SU-DHL-6 (cell line): Measurements from ENCODE around the gene RAB27B.
"Not testable (repeated sequence)": the region's sequence is repeated elsewhere in the genome, so short reads cannot be mapped to it uniquely, and the experiment has no call there.

Experiments used
- H2AFZ ChIP-seq: fragments of 200-600 bp; sonication (generic); 2 replicates; pipeline ENCODE4 v1.6.1; 2014; ENCODE audit warnings: low read depth, mild to moderate bottlenecking, moderate library complexity, mixed read lengths, antibody characterized with exemption, low read length; ENCODE audit not compliant: severe bottlenecking
- H3F3A ChIP-seq: fragments of 200-600 bp; shearing (Covaris generic); 2 replicates; pipeline ENCODE4 v1.6.0; 2016; ENCODE audit warnings: antibody characterized with exemption, mild to moderate bottlenecking; ENCODE audit not compliant: insufficient read depth
- H3K27ac ChIP-seq: fragments of 200-600 bp; sonication (generic); 2 replicates; pipeline ENCODE4 v1.5.1; 2016; ENCODE audit warnings: low read depth, mild to moderate bottlenecking, low read length, moderate library complexity, mixed read lengths
- H3K27me3 ChIP-seq: fragments of 200-600 bp; sonication (generic), shearing (Covaris generic); 2 replicates; pipeline ENCODE4 v1.6.0; 2014; ENCODE audit warnings: mild to moderate bottlenecking, low read length
- H3K36me3 ChIP-seq: fragments of 200-600 bp; sonication (generic); 2 replicates; pipeline ENCODE4 v1.6.1; 2014; ENCODE audit warnings: mild to moderate bottlenecking, low read length, mixed read lengths
- H3K4me2 ChIP-seq: fragments of 300-600, 200-600 bp; shearing (Covaris generic), sonication (generic); 2 replicates; pipeline ENCODE4 v1.6.0; 2014; ENCODE audit warnings: low read length, low read depth, mild to moderate bottlenecking; ENCODE audit not compliant: poor library complexity, severe bottlenecking
- H3K4me3 ChIP-seq: fragments of 200-600 bp; sonication (generic); 2 replicates; pipeline ENCODE4 v1.5.1; 2014; ENCODE audit warnings: antibody characterized with exemption, low read length, mild to moderate bottlenecking, mixed read lengths; ENCODE audit not compliant: insufficient read depth, poor library complexity, severe bottlenecking
- H3K79me2 ChIP-seq: fragments of 200-600 bp; sonication (generic); 2 replicates; pipeline ENCODE4 v1.6.1; 2014; ENCODE audit warnings: mild to moderate bottlenecking, low read length, moderate library complexity; ENCODE audit not compliant: insufficient read depth
- H3K9ac ChIP-seq: fragments of 200-600 bp; sonication (generic); 2 replicates; pipeline ENCODE4 v1.7.0; 2014; ENCODE audit warnings: mild to moderate bottlenecking, low read length
- H3K9me2 ChIP-seq: fragments of 200-600 bp; sonication (generic); replicated peaks from 2 replicates; pipeline ENCODE4 v1.6.1; 2014; ENCODE audit warnings: low read length; ENCODE audit not compliant: insufficient read depth
- H3K9me3 ChIP-seq: fragments of 200-600 bp; sonication (generic); 2 replicates; pipeline ENCODE4 v1.6.1; 2014; ENCODE audit warnings: low read length, mixed read lengths; ENCODE audit not compliant: insufficient read depth
- H4K20me1 ChIP-seq: fragments of 200-600 bp; sonication (generic); 2 replicates; pipeline ENCODE4 v1.6.1; 2014; ENCODE audit warnings: low read depth, mild to moderate bottlenecking, antibody characterized with exemption, low read length, moderate library complexity, mixed read lengths
- EZH2phosphoT487 ChIP-seq: fragments of 200-600 bp; sonication (generic), shearing (Covaris generic); conservative IDR thresholded peaks from 2 replicates; pipeline ENCODE4 v1.6.1; 2018; ENCODE audit warnings: mild to moderate bottlenecking, antibody characterized with exemption, low read length, moderate library complexity, mixed read lengths
- TF ChIP-seq, protein P1 (sequence below): fragments of 200-600 bp; sonication (generic); IDR thresholded peaks from one replicate; pipeline ENCODE4 v1.5.1; 2017; ENCODE audit warnings: antibody characterized with exemption, mild to moderate bottlenecking, low read length, moderate library complexity; ENCODE audit not compliant: insufficient read depth, poor library complexity, severe bottlenecking

The RAB27B gene

DNA sequence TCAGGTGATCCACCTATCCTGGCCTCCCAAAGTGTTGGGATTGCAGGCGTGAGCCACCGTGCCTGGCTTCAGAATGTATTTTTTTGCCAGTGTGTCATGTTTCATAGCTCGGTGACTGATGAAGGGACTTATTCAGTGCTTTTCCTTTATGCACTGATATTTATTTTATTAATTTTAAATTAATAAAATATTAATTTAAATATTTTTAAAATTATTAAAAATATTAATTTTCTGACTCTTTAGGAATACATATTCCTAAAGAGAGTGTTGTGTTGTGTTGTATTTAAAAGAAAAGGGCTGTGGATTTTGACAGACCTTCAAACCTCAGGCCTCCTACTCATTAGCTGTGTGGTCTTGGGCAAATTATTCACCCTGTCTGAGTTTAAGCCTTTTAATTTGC is 22.3 kb downstream of the RAB27B start:
- no peak overlapping the region for H3K9ac ChIP-seq

DNA sequence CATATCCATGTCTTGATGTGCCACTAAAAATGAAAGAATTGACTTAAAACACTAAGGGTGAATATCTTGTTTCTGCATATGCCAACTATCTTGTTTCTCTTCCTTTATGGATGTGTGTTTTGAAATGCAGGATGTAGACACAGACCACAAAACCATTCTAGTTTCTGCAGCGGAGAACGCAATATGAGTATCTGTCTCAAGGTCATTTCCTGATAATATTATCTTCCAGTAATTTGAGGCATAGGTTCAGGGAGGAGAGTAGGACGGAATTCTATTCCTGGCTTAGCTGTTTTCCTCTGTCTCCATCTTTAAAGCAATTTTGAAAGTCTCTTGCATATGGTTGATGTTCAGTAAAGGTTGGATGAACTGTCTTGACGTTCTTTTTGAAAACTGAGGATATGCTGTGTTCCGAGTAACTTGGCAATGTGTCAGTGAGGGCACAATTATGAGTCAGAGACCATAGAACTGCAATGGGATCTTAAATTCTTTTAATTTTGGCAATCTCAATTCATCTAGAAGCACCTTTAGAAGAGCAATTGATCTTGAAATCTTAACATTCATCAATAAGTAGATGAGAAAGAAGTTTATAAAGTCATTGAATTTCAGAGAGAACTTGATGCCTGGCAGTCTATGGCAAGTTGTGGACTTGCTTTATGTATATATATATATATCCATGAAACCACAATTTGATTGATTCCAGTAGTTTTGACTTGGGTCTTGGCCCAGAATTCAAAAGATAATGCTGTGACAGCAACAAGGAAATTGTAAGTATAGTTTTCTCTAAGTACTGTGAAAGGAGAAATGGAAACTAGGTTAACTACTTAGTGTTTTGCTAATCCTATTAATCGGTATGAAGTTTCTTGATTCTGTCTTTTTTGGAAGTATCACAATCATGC is 24.8 kb downstream of the RAB27B start:
- H3K27me3 ChIP-seq = no peaks in the 10 kb centered on the region
- TF ChIP-seq EZH2phosphoT487 = no peak
- TF ChIP-seq, protein P1, sequence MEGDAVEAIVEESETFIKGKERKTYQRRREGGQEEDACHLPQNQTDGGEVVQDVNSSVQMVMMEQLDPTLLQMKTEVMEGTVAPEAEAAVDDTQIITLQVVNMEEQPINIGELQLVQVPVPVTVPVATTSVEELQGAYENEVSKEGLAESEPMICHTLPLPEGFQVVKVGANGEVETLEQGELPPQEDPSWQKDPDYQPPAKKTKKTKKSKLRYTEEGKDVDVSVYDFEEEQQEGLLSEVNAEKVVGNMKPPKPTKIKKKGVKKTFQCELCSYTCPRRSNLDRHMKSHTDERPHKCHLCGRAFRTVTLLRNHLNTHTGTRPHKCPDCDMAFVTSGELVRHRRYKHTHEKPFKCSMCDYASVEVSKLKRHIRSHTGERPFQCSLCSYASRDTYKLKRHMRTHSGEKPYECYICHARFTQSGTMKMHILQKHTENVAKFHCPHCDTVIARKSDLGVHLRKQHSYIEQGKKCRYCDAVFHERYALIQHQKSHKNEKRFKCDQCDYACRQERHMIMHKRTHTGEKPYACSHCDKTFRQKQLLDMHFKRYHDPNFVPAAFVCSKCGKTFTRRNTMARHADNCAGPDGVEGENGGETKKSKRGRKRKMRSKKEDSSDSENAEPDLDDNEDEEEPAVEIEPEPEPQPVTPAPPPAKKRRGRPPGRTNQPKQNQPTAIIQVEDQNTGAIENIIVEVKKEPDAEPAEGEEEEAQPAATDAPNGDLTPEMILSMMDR = no peak
- no peaks in the 10 kb centered on the region for H3K9me3 ChIP-seq
- no peak overlapping the region for H3K4me2 ChIP-seq
- no peak overlapping the region for H3K27ac ChIP-seq
- H3K4me3 ChIP-seq = no peak overlapping the region
- H3F3A ChIP-seq = no peaks in the 10 kb centered on the region
- no peaks in the 10 kb centered on the region for H3K36me3 ChIP-seq
- H4K20me1 ChIP-seq = no peaks in the 10 kb centered on the region
- H3K79me2 ChIP-seq = no peaks in the 10 kb centered on the region
- no peak overlapping the region for H2AFZ ChIP-seq
- no peak overlapping the region for H3K9ac ChIP-seq
- H3K9me2 ChIP-seq = no peaks in the 10 kb centered on the region

More for the DNA sequence above, 22.3 kb downstream of the RAB27B start:
- H4K20me1 ChIP-seq = no peaks in the 10 kb centered on the region
- no peak overlapping the region for H3K27ac ChIP-seq
- H3K9me3 ChIP-seq = no peaks in the 10 kb centered on the region
- no peaks in the 10 kb centered on the region for H3K9me2 ChIP-seq
- no peak overlapping the region for H3K4me3 ChIP-seq
- H3K79me2 ChIP-seq = no peaks in the 10 kb centered on the region
- no peak overlapping the region for H3K4me2 ChIP-seq
- H2AFZ ChIP-seq = no peak overlapping the region
- H3F3A ChIP-seq = no peaks in the 10 kb centered on the region
- no peak for TF ChIP-seq EZH2phosphoT487
- TF ChIP-seq, protein P1 = no peak
- H3K27me3 ChIP-seq = no peaks in the 10 kb centered on the region; the same call in 1 of the 2 replicates
- no peaks in the 10 kb centered on the region for H3K36me3 ChIP-seq

DNA sequence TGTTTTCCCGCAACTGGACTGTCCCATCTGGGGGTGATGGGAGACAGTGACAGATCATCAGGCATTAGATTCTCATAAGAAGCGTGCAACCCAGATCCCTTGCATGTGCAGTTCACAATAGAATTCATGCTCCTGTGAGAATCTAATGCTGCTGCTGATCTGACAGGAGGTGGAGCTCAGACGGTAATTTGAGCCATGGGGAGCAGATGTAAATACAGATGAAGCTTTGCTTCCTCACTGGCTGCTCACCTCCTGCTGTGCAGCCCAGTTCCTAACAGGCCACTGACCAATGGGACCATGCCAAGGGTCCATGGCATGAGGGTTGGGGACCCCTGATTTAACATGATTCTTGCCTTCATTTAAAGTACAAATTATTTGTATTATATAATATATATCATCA is 26.8 kb downstream of the RAB27B start:
- H3K4me3 ChIP-seq, H3K4me2 ChIP-seq, H3K9me3 ChIP-seq, H2AFZ ChIP-seq, H3K9me2 ChIP-seq, H3K27me3 ChIP-seq, H3K27ac ChIP-seq, H3F3A ChIP-seq, H4K20me1 ChIP-seq, H3K79me2 ChIP-seq, H3K36me3 ChIP-seq, H3K9ac ChIP-seq: not testable (repeated sequence)

DNA sequence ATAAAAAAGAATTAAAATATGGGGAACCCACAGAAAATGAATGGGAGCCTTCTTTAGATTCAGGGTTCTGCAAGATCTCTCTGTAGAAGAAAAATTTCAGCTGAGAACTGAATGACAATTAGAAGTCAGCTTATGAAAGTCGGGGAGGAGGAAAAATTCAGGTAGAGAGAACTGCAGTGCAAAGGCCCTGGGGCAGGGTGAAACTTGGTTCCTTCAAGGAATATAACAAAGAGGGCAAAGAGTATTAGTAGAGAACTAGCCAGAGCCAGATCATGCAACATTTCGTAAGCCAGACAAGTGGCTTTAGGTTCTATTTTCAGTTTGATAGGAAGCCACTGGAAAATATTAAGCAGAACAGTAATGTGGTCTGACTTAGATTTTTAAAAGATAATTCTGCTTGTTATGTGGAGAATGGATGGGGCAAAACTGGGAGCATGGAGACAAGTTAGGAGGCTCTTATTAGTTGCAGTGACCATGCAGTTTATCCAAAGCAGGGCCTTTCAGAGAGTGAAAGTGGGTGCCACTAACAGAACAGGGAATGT is 27.9 kb downstream of the RAB27B start:
- H3K27me3 ChIP-seq = no peaks in the 10 kb centered on the region
- H3K36me3 ChIP-seq = no peaks in the 10 kb centered on the region
- TF ChIP-seq EZH2phosphoT487 = no peak
- TF ChIP-seq, protein P1 = no peak
- no peaks in the 10 kb centered on the region for H3F3A ChIP-seq
- H3K4me2 ChIP-seq = no peak overlapping the region
- H3K9me2 ChIP-seq = no peaks in the 10 kb centered on the region
- no peak overlapping the region for H3K9ac ChIP-seq
- H2AFZ ChIP-seq = no peak overlapping the region
- H3K27ac ChIP-seq = no peak overlapping the region
- H4K20me1 ChIP-seq = no peaks in the 10 kb centered on the region
- H3K4me3 ChIP-seq = no peak overlapping the region
- no peaks in the 10 kb centered on the region for H3K9me3 ChIP-seq
- H3K79me2 ChIP-seq = no peaks in the 10 kb centered on the region
